Measurements from ENCODE around the gene NAV3.

DNA sequence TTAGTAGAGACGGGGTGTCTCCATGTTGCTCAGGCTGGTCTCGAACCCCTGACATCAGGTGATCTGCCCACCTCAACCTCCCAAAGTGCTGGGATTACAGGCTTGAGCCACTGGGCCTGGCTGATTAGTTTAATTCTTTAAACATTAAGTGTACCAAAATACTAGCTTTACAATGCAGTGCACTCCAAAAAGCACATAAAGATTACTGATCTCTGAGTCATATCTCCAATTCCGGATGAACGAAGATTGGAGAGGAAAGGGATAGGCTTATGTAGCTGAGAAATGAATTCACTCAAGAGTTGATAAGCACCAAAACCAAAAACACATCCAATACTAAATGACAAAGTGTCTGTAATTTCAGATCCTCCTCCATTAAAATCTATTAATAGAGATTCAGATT lies 15.1 kb downstream of the NAV3 start:
- TF ChIP-seq, protein P1, sequence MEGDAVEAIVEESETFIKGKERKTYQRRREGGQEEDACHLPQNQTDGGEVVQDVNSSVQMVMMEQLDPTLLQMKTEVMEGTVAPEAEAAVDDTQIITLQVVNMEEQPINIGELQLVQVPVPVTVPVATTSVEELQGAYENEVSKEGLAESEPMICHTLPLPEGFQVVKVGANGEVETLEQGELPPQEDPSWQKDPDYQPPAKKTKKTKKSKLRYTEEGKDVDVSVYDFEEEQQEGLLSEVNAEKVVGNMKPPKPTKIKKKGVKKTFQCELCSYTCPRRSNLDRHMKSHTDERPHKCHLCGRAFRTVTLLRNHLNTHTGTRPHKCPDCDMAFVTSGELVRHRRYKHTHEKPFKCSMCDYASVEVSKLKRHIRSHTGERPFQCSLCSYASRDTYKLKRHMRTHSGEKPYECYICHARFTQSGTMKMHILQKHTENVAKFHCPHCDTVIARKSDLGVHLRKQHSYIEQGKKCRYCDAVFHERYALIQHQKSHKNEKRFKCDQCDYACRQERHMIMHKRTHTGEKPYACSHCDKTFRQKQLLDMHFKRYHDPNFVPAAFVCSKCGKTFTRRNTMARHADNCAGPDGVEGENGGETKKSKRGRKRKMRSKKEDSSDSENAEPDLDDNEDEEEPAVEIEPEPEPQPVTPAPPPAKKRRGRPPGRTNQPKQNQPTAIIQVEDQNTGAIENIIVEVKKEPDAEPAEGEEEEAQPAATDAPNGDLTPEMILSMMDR (IDR thresholded peaks at IDR 0.05) = no peak
- TF ChIP-seq POLR2A (IDR thresholded peaks at IDR 0.05) = no peak
- no peak for TF ChIP-seq POLR2AphosphoS5 (IDR thresholded peaks at IDR 0.05; ENCODE audit: insufficient read depth in 1 of 2, low read depth in 1 of 2)
